Heart left ventricle (tissue), 16 donors: Measurements from ENCODE around the gene RIMS3. TPM values are rescaled to one million over a fixed set of nuclear protein-coding genes. Genes with fewer than 3 reads are reported as not detected.

ENCODE experiments used
- ATAC-seq, 4 donors: fragments of 200-7000 bp; cut with Tn5 transposase; one replicate each; pipeline ENCODE4 v1.9.1; 2020 to 2022; ENCODE audit warnings: moderate library complexity in 4 of 4, mild to moderate bottlenecking in 3 of 4, moderate number of reproducible peaks in 1 of 4
- DNase-seq, 5 donors: peaks; one replicate each; pipeline ENCODE4 v3.0.0-alpha.2; 2020
- H3K27ac ChIP-seq, 12 donors: fragments of 200-600 bp; sonication (generic) in 4 of 12; one replicate each; pipeline versions ENCODE4 v1.5.0 to v1.8.0; 2016 to 2022; ENCODE audit warnings: mild to moderate bottlenecking in 2 of 12
- H3K27me3 ChIP-seq, 9 donors: fragments of 200-600 bp; sonication (generic) in 2 of 9; one replicate each; pipeline versions ENCODE4 v1.5.1 to v1.8.0; 2016 to 2022; ENCODE audit warnings: mild to moderate bottlenecking in 3 of 9
- H3K36me3 ChIP-seq, 9 donors: fragments of 200-600 bp; sonication (generic) in 2 of 9; one replicate each; pipeline versions ENCODE4 v1.5.0 to v1.8.0; 2018 to 2022; ENCODE audit warnings: mild to moderate bottlenecking in 2 of 9
- H3K4me1 ChIP-seq, 12 donors: fragments of 200-600 bp; sonication (generic) in 4 of 12; one replicate each; pipeline versions ENCODE4 v1.5.0 to v1.8.0; 2016 to 2022; ENCODE audit warnings: mild to moderate bottlenecking in 3 of 12
- H3K4me3 ChIP-seq, 12 donors: fragments of 200-600 bp; sonication (generic) in 4 of 12; one replicate each; pipeline versions ENCODE4 v1.5.0 to v1.8.0; 2017 to 2022; ENCODE audit warnings: mild to moderate bottlenecking in 9 of 12, moderate library complexity in 4 of 12
- H3K9me3 ChIP-seq, 12 donors: fragments of 200-600 bp; sonication (generic) in 4 of 12; one replicate each; pipeline versions ENCODE4 v1.5.0 to v1.8.0; 2016 to 2022; ENCODE audit warnings: mild to moderate bottlenecking in 1 of 12
- CTCF ChIP-seq, 12 donors: fragments of 200-600 bp; sonication (generic) in 4 of 12; IDR thresholded peaks; one replicate each; pipeline versions ENCODE4 v1.5.0 to v1.8.0; 2018 to 2022; ENCODE audit warnings: antibody characterized with exemption in 12 of 12, mild to moderate bottlenecking in 5 of 12
- POLR2A ChIP-seq, 2 donors: fragments of 450-650 bp; IDR thresholded peaks; one replicate each; pipeline ENCODE4 v1.6.1; 2017; ENCODE audit warnings: antibody characterized with exemption in 2 of 2, mild to moderate bottlenecking in 2 of 2, moderate library complexity in 2 of 2
- WGBS, 4 donors: extraction: QIAGEN DNeasy Blood & Tissue Kit in 2 of 4; methylation state at CpG; one replicate each; pipeline versions ENCODE4 v1.1.5 to v1.1.7; 2013 to 2018; 5-methylcytosine and 5-hydroxymethylcytosine counted together
- intact Hi-C, 10 donors: fragments of 100-400 bp; cut with DNase I; formaldehyde crosslinking; loops; one replicate each; pipeline versions ENCODE4 v1.11.1 to v1.14.2; 2022
- polyA plus RNA-seq, 2 donors: library from polyadenylated mRNA; stranded (reverse); fragments of 200-250 nt; gene quantifications; one replicate each; pipeline ENCODE4 v1.2.3, GENCODE V29; 2013
- total RNA-seq, 9 donors: library from RNA; depleted of rRNA in 2 of 9; stranded (reverse); fragments of >200 nt in 2 of 9; fragmentation: NEBNext Ultra II Directional in 3 of 9; extraction: Animal tissue kit (Norgen Biotek cat#: 25700) in 3 of 9; gene quantifications; one replicate each; pipeline versions ENCODE4 v1.1.0 to v1.2.4, GENCODE V29; 2016 to 2023
- donor health status: ischemic (EF 13 %, LVEDD 7.1; RV severe dilation, severe dysfunction).
- donor health status: healthy with polysubstance abuse.
- donor health status: DM: no; HTN: yes; CAD: no.
- donor health status: DM: no; HTN: no; CAD: no.
- donor health status: ischemic (EF 25% LVEDD 6.9; RV normal size, moderate dysfunction).
- donor health status: ischemic (EF 25% LVEDD 5.7; RV mildly dilated, moderate dysfunction).
- donor health status: healthy.
- donor health status: DM: yes; HTN: yes; CAD: no.
- donor health status: ischemic (EF 35%, LVEDD 5.7; RV mildly dilated, moderate dysfunction).
- donor health status: nonischemic (EF 11% LVEDD 7.7; RV severe dilation, severe dysfunction).
- donor health status: DM: yes; HTN: yes; CAD: no.
- donor health status: PGD.
- donor health status: ischemic (EF 29% LVEDD 5.4; RV normal size, mild dysfunction).
- donor health status: nonischemic (EF 23%, LVEDD 6.1; RV moderate dilation, normal function).

RIMS3 gene
- total and polyA plus RNA-seq, 11 donors = 0.23 to 3.0 (median 1.00) TPM

- TF ChIP-seq POLR2A (IDR thresholded peaks at IDR 0.05) = no peak
- TF ChIP-seq CTCF (IDR thresholded peaks at IDR 0.05) = no peak
- 74 to 77% (median 75%) methylated on average over 5 of the region's 5 CpGs for WGBS, 4 donors
- intact Hi-C loops = no loop called here
Measured at GRCh38 chr1:40646315-40646714, 19.2 kb downstream of the RIMS3 start.

DNA sequence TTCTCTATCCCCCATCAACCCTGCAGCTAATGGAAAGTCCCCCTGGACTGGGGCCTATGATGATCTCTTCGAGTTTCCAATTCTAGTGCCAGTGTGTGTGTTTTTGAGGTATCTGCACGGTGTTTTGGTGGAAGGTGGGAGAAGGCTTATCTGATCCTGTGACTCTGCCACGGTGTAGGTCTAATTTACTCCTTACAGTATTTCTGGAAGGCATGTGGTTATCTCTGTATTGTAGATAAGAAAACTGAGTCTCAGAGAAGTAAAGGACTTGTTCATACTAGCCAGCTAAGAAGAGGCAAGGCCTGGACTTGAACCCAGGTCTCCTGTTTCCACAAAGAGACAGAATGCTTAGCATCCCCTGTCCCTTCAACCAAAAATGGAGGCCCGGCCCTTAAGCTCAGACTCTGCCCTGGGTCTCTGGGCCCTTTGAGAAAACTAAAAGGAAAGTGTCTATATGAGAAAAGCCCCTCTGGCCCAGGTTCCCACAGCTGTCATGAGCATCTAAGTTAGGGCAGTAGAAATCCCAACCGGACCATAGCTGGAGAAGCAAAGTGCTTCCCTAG is 20.3 kb downstream of the RIMS3 start:
- peaks cover 0 to 10% (median 0%) of the 10 kb centered on the region in 12 donors for H3K4me1 ChIP-seq
- no peaks in the 10 kb centered on the region for H3K36me3 ChIP-seq
- ATAC-seq = no peak
- H3K9me3 ChIP-seq = no peaks in the 10 kb centered on the region
- H3K27me3 ChIP-seq = no peaks in the 10 kb centered on the region
- intact Hi-C loops = no loop called here
- WGBS, 4 donors = 76 to 80% (median 78%) methylated on average over 5 of the region's 5 CpGs
- TF ChIP-seq POLR2A (IDR thresholded peaks at IDR 0.05) (no peak), CTCF (IDR thresholded peaks at IDR 0.05) (no peak)
- H3K4me3 ChIP-seq = no peak overlapping the region
- H3K27ac ChIP-seq = no peak overlapping the region
- no peak for DNase-seq

More at GRCh38 chr1:40646315-40646714, 19.2 kb downstream of the RIMS3 start:
- H3K4me1 ChIP-seq = peaks cover 0 to 20% (median 2%) of the 10 kb centered on the region in 12 donors
- H3K9me3 ChIP-seq = no peaks in the 10 kb centered on the region
- H3K36me3 ChIP-seq = no peaks in the 10 kb centered on the region
- no peak for DNase-seq
- ATAC-seq = no peak
- no peaks in the 10 kb centered on the region for H3K27me3 ChIP-seq
- no peak overlapping the region for H3K27ac ChIP-seq
- H3K4me3 ChIP-seq = no peak overlapping the region

- WGBS, 4 donors = 87 to 92% (median 91%) methylated on average over 13 to 18 of the region's 18 CpGs
- intact Hi-C loops = no loop called here
- H3K4me1 ChIP-seq = no peaks in the 10 kb centered on the region
- no peak overlapping the region for H3K4me3 ChIP-seq
- DNase-seq = no peak
- no peaks in the 10 kb centered on the region for H3K9me3 ChIP-seq
- TF ChIP-seq CTCF (IDR thresholded peaks at IDR 0.05) (no peak), POLR2A (IDR thresholded peaks at IDR 0.05) (no peak)
- no peaks in the 10 kb centered on the region for H3K36me3 ChIP-seq
- no peak for ATAC-seq
- no peak overlapping the region for H3K27ac ChIP-seq
- no peaks in the 10 kb centered on the region for H3K27me3 ChIP-seq
Measured at GRCh38 chr1:40641601-40642242, 23.8 kb downstream of the RIMS3 start.

- 58 to 72% (median 63%) methylated on average over 10 of the region's 10 CpGs for WGBS, 4 donors
Measured at GRCh38 chr1:40640314-40641076, 25.0 kb downstream of the RIMS3 start.

More at GRCh38 chr1:40640314-40641076, 25.0 kb downstream of the RIMS3 start:
- H3K27me3 ChIP-seq = no peaks in the 10 kb centered on the region
- H3K27ac ChIP-seq = no peak overlapping the region
- ATAC-seq (no peak), DNase-seq (no peak)
- no peaks in the 10 kb centered on the region for H3K9me3 ChIP-seq
- TF ChIP-seq CTCF (IDR thresholded peaks at IDR 0.05) (no peak), POLR2A (IDR thresholded peaks at IDR 0.05) (no peak)
- intact Hi-C loops = no loop called here
- H3K4me1 ChIP-seq = no peaks in the 10 kb centered on the region
- H3K36me3 ChIP-seq = no peaks in the 10 kb centered on the region
- H3K4me3 ChIP-seq = no peak overlapping the region
